DMS153 treated with DMSO at 0.1 percent for 48 hours (cell line): Measurements from ENCODE around the gene JAML.

Experiments
- DNase-seq: peaks from one replicate; lab custom pipeline; 2025; ENCODE audit not compliant: unreplicated experiment; lab: John Stamatoyannopoulos, UW

JAML gene

GRCh38 chr11:118217575-118217974 lies 7.2 kb downstream of the JAML start:
- no peak for DNase-seq

GRCh38 chr11:118216621-118217481 lies 8.0 kb downstream of the JAML start:
- no peak for DNase-seq

GRCh38 chr11:118215765-118216164 lies 9.0 kb downstream of the JAML start:
- DNase-seq = no peak

GRCh38 chr11:118215262-118215661 lies 9.5 kb downstream of the JAML start:
- DNase-seq = no peak

GRCh38 chr11:118214210-118214914 lies 10.4 kb downstream of the JAML start:
- no peak for DNase-seq

GRCh38 chr11:118213781-118214180 lies 11.0 kb downstream of the JAML start:
- no peak for DNase-seq

- DNase-seq = no peak
Measured at GRCh38 chr11:118213201-118213600, 11.6 kb downstream of the JAML start.

GRCh38 chr11:118212781-118213191 lies 12.0 kb downstream of the JAML start:
- no peak for DNase-seq

- no peak for DNase-seq
Measured at GRCh38 chr11:118212131-118212725, 12.6 kb downstream of the JAML start.

- no peak for DNase-seq
Measured at GRCh38 chr11:118211006-118211405, 13.8 kb downstream of the JAML start.

- DNase-seq = no peak
Measured at GRCh38 chr11:118210323-118210722, 14.5 kb downstream of the JAML start.

GRCh38 chr11:118209033-118209432 lies 15.8 kb downstream of the JAML start:
- DNase-seq = no peak

GRCh38 chr11:118207079-118207478 lies 17.7 kb downstream of the JAML start:
- no peak for DNase-seq

GRCh38 chr11:118206391-118207031 lies 18.3 kb downstream of the JAML start:
- DNase-seq = no peak

- no peak for DNase-seq
Measured at GRCh38 chr11:118205606-118206378, 19.0 kb downstream of the JAML start.

GRCh38 chr11:118202599-118203422 lies 22.0 kb downstream of the JAML start:
- no peak for DNase-seq

- no peak for DNase-seq
Measured at GRCh38 chr11:118201966-118202365, 22.8 kb downstream of the JAML start.

- no peak for DNase-seq
Measured at GRCh38 chr11:118200901-118201680, 23.7 kb downstream of the JAML start.

GRCh38 chr11:118200497-118200896 lies 24.3 kb downstream of the JAML start:
- DNase-seq = no peak
